K562 (cell line): ENCODE results near the gene VPS35L. TPM values are rescaled to one million over a fixed set of nuclear protein-coding genes. Genes with fewer than 3 reads are reported as not detected.

Source experiments
- ATAC-seq: fragments of 200-7000 bp; cut with Tn5 transposase; 3 replicates; pipeline ENCODE4 v1.9.1; 2020; ENCODE audit warnings: moderate library complexity
- BruUV-seq: library from RNA; stranded (reverse); fragments of 400-500 nt; replicated peaks from 2 replicates; lab custom pipeline; 2021; lab: Mats Ljungman, UMichigan
- CTCF ChIA-PET: fragments of 300-600 bp; formaldehyde crosslinking; extraction: SDS; loops from one replicate; lab custom pipeline; 2021; ENCODE audit warnings: low intra/inter-chr PET ratio; lab: Yijun Ruan, JAX
- POLR2A ChIA-PET: fragments of 300-600, 350-650 bp; sonication (Branson Sonifier 250); formaldehyde crosslinking; extraction: SDS; loops from one replicate; lab custom pipeline; 2021; ENCODE audit warnings: antibody characterized with exemption, inconsistent platforms; lab: Yijun Ruan, JAX
- DNase-seq, 4 experiments: peaks; one replicate each; pipeline versions ENCODE4 v3.0.0 to v3.0.0-alpha.2; 2011 to 2018; ENCODE audit warnings: low spot score in 3 of 4, mixed read lengths in 3 of 4; ENCODE audit errors: extremely low read depth in 1 of 4
- FAIRE-seq: peaks from 2 replicates; lab custom pipeline; 2011; peaks lifted over from hg19 to GRCh38; lab: Jason Lieb, UNC
- H2AFZ ChIP-seq: 2 replicates; pipeline ENCODE4 v1.6.0; 2011; ENCODE audit warnings: low read depth, low read length, control low read depth, inconsistent platforms
- H3K27ac ChIP-seq: fragments of 200-600 bp; 3 replicates; pipeline ENCODE4 v1.8.0; 2011; ENCODE audit warnings: low read depth, mild to moderate bottlenecking, control low read depth, inconsistent platforms, low read length, moderate library complexity, mixed read lengths; ENCODE audit errors: extremely low read depth
- H3K27me3 ChIP-seq, 2 experiments: fragments of 300-600 bp in 1 of 2; 2 replicates in 1 of 2; 3 replicates in 1 of 2; pipeline versions ENCODE4 v1.6.0 to v1.8.0; 2011; ENCODE audit warnings: inconsistent platforms in 2 of 2, low read length in 2 of 2, mild to moderate bottlenecking in 1 of 2, mixed read lengths in 1 of 2, moderate library complexity in 1 of 2; ENCODE audit not compliant: control insufficient read depth in 2 of 2, insufficient read depth in 2 of 2
- H3K36me3 ChIP-seq: fragments of 300-600 bp; 3 replicates; pipeline ENCODE4 v1.8.0; 2011; ENCODE audit warnings: mild to moderate bottlenecking, low read length, inconsistent platforms; ENCODE audit not compliant: control insufficient read depth, insufficient read depth
- H3K4me1 ChIP-seq, 2 experiments: fragments of 200-600 bp in 1 of 2; replicated peaks in 1 of 2; 2 replicates in 1 of 2; 3 replicates in 1 of 2; pipeline versions ENCODE4 v1.5.1 to v1.8.0; 2011; ENCODE audit warnings: inconsistent platforms in 2 of 2, low read length in 2 of 2, mild to moderate bottlenecking in 1 of 2, mixed read lengths in 1 of 2, moderate library complexity in 1 of 2; ENCODE audit not compliant: control insufficient read depth in 2 of 2, insufficient read depth in 2 of 2
- H3K4me2 ChIP-seq: 2 replicates; pipeline ENCODE4 v1.6.1; 2011; ENCODE audit warnings: low read length, control low read depth, inconsistent platforms, mixed read lengths; ENCODE audit not compliant: insufficient read depth
- H3K4me3 ChIP-seq: fragments of 200-600 bp; sonication (generic), shearing (Covaris generic); 2 replicates; pipeline ENCODE4 v1.5.1; 2016; ENCODE audit warnings: control low read depth, inconsistent platforms
- H3K79me2 ChIP-seq: fragments of 200-600 bp; 3 replicates; pipeline ENCODE4 v1.8.0; 2011; ENCODE audit warnings: low read length, inconsistent platforms; ENCODE audit not compliant: control insufficient read depth, insufficient read depth
- H3K9ac ChIP-seq, 2 experiments: 2 replicates each; pipeline versions ENCODE4 v1.6.0 to v1.6.1; 2011; ENCODE audit warnings: low read depth in 2 of 2, low read length in 2 of 2, control low read depth in 1 of 2, inconsistent platforms in 1 of 2, mild to moderate bottlenecking in 1 of 2, mixed read lengths in 1 of 2; ENCODE audit not compliant: insufficient read depth in 1 of 2
- H3K9me1 ChIP-seq: one replicate; pipeline ENCODE4 v1.6.0; 2011; ENCODE audit warnings: inconsistent platforms, mild to moderate bottlenecking, low read length, moderate library complexity; ENCODE audit not compliant: control insufficient read depth, insufficient read depth
- H3K9me3 ChIP-seq: replicated peaks from 2 replicates; pipeline ENCODE4 v1.5.1; 2011; ENCODE audit warnings: low read depth, low read length, inconsistent platforms; ENCODE audit not compliant: control insufficient read depth, insufficient read depth
- H4K20me1 ChIP-seq: replicated peaks from 2 replicates; pipeline ENCODE4 v1.6.1; 2011; ENCODE audit warnings: low read length, inconsistent platforms, mixed read lengths; ENCODE audit not compliant: control insufficient read depth, insufficient read depth
- BRF1 ChIP-seq: IDR thresholded peaks from 3 replicates; pipeline ENCODE4 v1.6.1; 2011; ENCODE audit warnings: borderline replicate concordance, mild to moderate bottlenecking; ENCODE audit not compliant: insufficient read length; ENCODE audit errors: extremely low read depth
- FOSL1 ChIP-seq: fragments of 200-800 bp; sonication (Bioruptor generic); conservative IDR thresholded peaks from 2 replicates; pipeline ENCODE4 v1.6.1; 2016; ENCODE audit warnings: missing genetic modification characterization, missing compliant biosample characterization
- FOXM1 ChIP-seq, 2 experiments: fragments of 450-650 bp in 1 of 2; sonication (generic) in 1 of 2; formaldehyde crosslinking in 1 of 2; IDR thresholded peaks; 2 replicates each; pipeline versions ENCODE4 v1.6.1 to v1.9.0; 2017 to 2022; ENCODE audit warnings: low read depth in 2 of 2, mild to moderate bottlenecking in 2 of 2, missing genetic modification reagents in 1 of 2, moderate library complexity in 1 of 2
- HLTF ChIP-seq: fragments of 450-650 bp; IDR thresholded peaks from 2 replicates; pipeline ENCODE4 v1.6.1; 2016
- MTA3 ChIP-seq: fragments of 450-650 bp; formaldehyde crosslinking; IDR thresholded peaks from 2 replicates; pipeline ENCODE4 v1.6.1; 2017; ENCODE audit warnings: mild to moderate bottlenecking, borderline replicate concordance
- POU5F1 ChIP-seq: fragments of 150-350 bp; IDR thresholded peaks from 2 replicates; pipeline ENCODE4 v1.6.1; 2014; ENCODE audit warnings: borderline replicate concordance, low read length, low read depth, mild to moderate bottlenecking; ENCODE audit not compliant: partially characterized antibody
- PURB ChIP-seq: sonication (generic); formaldehyde crosslinking; IDR thresholded peaks from 2 replicates; pipeline ENCODE4 v1.9.0; 2021; ENCODE audit warnings: low read depth, mild to moderate bottlenecking, missing genetic modification reagents
- SIRT6 ChIP-seq: IDR thresholded peaks from one replicate; pipeline ENCODE4 v1.6.1; 2012; ENCODE audit warnings: low read depth, mild to moderate bottlenecking, control low read depth, inconsistent platforms, low read length, moderate library complexity
- SREBF2 ChIP-seq: sonication (generic); formaldehyde crosslinking; IDR thresholded peaks from 2 replicates; pipeline ENCODE4 v1.4.0; 2020; ENCODE audit warnings: mild to moderate bottlenecking, missing genetic modification reagents
- ZBTB17 ChIP-seq: fragments of 450-650 bp; formaldehyde crosslinking; IDR thresholded peaks from 2 replicates; pipeline ENCODE4 v1.4.0; 2020; ENCODE audit warnings: mild to moderate bottlenecking
- ZNF274 ChIP-seq: IDR thresholded peaks from 2 replicates; pipeline ENCODE4 v1.6.1; 2011; ENCODE audit warnings: low read depth, mild to moderate bottlenecking, low read length, moderate library complexity, borderline replicate concordance
- ZNF398 ChIP-seq: fragments of 250-450 bp; sonication (Bioruptor Pico); IDR thresholded peaks from 2 replicates; pipeline ENCODE4 v1.8.0; 2021; ENCODE audit warnings: moderate library complexity, mild to moderate bottlenecking, inconsistent platforms
- WGBS: fragments of 100-300 bp; shearing (Covaris generic); methylation state at CpG from one replicate; pipeline ENCODE4 v1.1.6; 2016; ENCODE audit warnings: low coverage, mixed read lengths; ENCODE audit not compliant: insufficient coverage; ENCODE audit errors: missing lambda C conversion rate; 5-methylcytosine and 5-hydroxymethylcytosine counted together
- in situ Hi-C: fragments of 300-500 bp; cut with MboI; formaldehyde crosslinking; loops from 4 replicates; pipeline ENCODE4 v1.15.0; 2018; ENCODE audit warnings: inconsistent platforms, mixed read lengths
- intact Hi-C: fragments of 100-400 bp; cut with micrococcal nuclease; formaldehyde crosslinking; loops from 2 replicates; pipeline ENCODE4 v1.14.2; 2022
- polyA plus RNA-seq, 8 experiments: library from polyadenylated mRNA; depleted of rRNA in 4 of 8; stranded (reverse) in 5 of 8; unstranded in 3 of 8; fragments of >200 nt; fragmentation: Nextera tagmentation in 2 of 8; fragmentation: Illumina TruSeq in 1 of 8; extraction: Ambion mirVana in 2 of 8; extraction: Trizol in 1 of 8; gene quantifications; 2 replicates each; pipeline versions ENCODE4 v1.2.1 to v1.2.3, GENCODE V29; 2011 to 2014; ENCODE audit warnings: inconsistent platforms in 1 of 8, missing spikeins in 1 of 8
- total RNA-seq, 7 experiments: library from RNA; depleted of rRNA in 6 of 7; stranded (reverse); fragments of >200 nt in 6 of 7; fragmentation: Illumina TruSeq in 2 of 7; extraction: Trizol in 2 of 7; gene quantifications; 2 replicates each; pipeline versions ENCODE4 v1.2.1 to v1.2.3, GENCODE V29; 2011 to 2021; ENCODE audit warnings: low replicate concordance in 1 of 7

The VPS35L gene
- total and polyA plus RNA-seq, 9 of the 15 experiments (the other 6 are each of a cell fraction or from before 2014, with no cell fraction given) = 10.2 to 30.4 (median 20.1) TPM

GRCh38 chr16:19660432-19660831 is 104.9 kb downstream of the VPS35L start:
- intact Hi-C loops = no loop called here
- no peak for TF ChIP-seq FOSL1 (tag)
- no peak for TF ChIP-seq ZBTB17 (CRISPR knock-in tag)
- no peak for TF ChIP-seq MTA3
- TF ChIP-seq ZNF398 (CRISPR knock-in tag) = no peak
- no peak for TF ChIP-seq ZNF274
- TF ChIP-seq PURB (CRISPR knock-in tag) = no peak
- TF ChIP-seq SREBF2 (CRISPR knock-in tag) = no peak
- TF ChIP-seq POU5F1 = no peak
- no peak for TF ChIP-seq SIRT6
- no peak for TF ChIP-seq BRF1
- no peak for TF ChIP-seq FOXM1 (IDR thresholded peaks at IDR 0.05; ENCODE audit: low read depth)
- no peak for TF ChIP-seq FOXM1 (CRISPR knock-in tag; IDR thresholded peaks at IDR 0.05; ENCODE audit: low read depth)
- no peak for TF ChIP-seq HLTF
- Histone ChIP-seq H4K20me1 (no peaks in the 10 kb centered on the region), H3K36me3 (no peaks in the 10 kb centered on the region), H2AFZ (no peak overlapping the region), H3K27ac (no peak overlapping the region), H3K9me3 (no peaks in the 10 kb centered on the region), H3K9me1 (no peaks in the 10 kb centered on the region), H3K79me2 (no peaks in the 10 kb centered on the region), H3K4me2 (no peak overlapping the region), H3K4me1 (no peaks in the 10 kb centered on the region), H3K27me3 (no peaks in the 10 kb centered on the region), H3K4me3 (no peak overlapping the region), H3K9ac (no peak overlapping the region)
- 45% methylated on average over 1 of the region's 1 CpG for WGBS
- BruUV-seq = no TSS peak
- ChIA-PET POLR2A (no interaction called here), CTCF (no interaction called here)
- DNase-seq (no peak), ATAC-seq (no peak), FAIRE-seq (no peak)
- in situ Hi-C loops = no loop called here
